Testis (tissue), 2 donors: Measurements from ENCODE around the gene CLEC4D.

Experiments
- CTCF ChIP-seq, 3 experiments: fragments of 450-650 bp in 2 of 3; fragments of 200-600 bp in 1 of 3; sonication (generic) in 1 of 3; IDR thresholded peaks; one replicate each; pipeline ENCODE4 v1.5.1; 2016 to 2019; ENCODE audit warnings: antibody characterized with exemption in 3 of 3, mild to moderate bottlenecking in 2 of 3, moderate library complexity in 1 of 3
- POLR2A ChIP-seq: fragments of 450-650 bp; IDR thresholded peaks from one replicate; pipeline ENCODE4 v1.6.1; 2017; ENCODE audit warnings: antibody characterized with exemption, mild to moderate bottlenecking, moderate library complexity

DNA sequence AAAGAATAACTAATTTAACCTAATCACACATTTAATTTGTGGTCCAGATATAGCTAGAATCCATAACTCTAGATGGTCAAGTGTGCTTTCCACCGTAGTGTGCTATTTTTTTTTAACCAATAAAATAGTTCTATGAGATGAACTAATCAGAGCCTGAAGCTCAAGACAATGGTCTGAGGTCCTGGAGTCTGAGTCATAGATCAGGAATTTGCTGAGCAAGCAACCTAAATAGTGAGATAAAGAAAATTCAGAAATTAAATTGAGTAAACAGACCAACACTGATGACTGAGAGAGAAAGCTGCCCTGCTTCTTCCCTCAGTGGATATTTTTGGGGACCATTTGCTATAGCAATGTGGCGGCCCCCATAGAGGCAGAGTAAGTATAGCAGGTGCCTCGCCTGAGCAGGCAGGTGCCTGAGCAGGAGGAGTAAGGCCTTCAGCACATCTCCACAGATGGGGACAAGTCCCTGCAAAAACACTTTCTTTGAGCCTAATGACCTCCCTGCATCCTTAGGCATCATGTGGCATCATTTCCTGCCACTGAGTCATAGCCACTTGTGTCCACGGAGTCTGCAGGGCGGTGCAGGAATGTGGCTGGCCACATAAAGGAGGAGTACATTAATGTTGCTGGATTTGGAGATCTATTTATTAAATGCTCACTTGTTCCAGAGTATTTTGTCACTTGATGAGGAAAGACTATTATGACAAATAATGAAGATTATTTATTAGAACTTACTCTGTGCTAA is 41.3 kb downstream of the CLEC4D start:
- TF ChIP-seq CTCF (IDR thresholded peaks at IDR 0.05) = no peak
- no peak for TF ChIP-seq POLR2A
